HG02870 (cell line): ENCODE data around the gene CALCR.
A peak's percentile ranks its signal among the peaks of the same experiment; 100 is the strongest.
"Not testable (repeated sequence)": the region's sequence is repeated elsewhere in the genome, so short reads cannot be mapped to it uniquely, and the experiment has no call there.

Experiments
- ATAC-seq: cut with Tn5 transposase; IDR thresholded peaks from one replicate; pipeline ENCODE4 v1.9.1; 2021; ENCODE audit warnings: mild to moderate bottlenecking, moderate library complexity; ENCODE audit not compliant: unreplicated experiment

The CALCR gene

DNA sequence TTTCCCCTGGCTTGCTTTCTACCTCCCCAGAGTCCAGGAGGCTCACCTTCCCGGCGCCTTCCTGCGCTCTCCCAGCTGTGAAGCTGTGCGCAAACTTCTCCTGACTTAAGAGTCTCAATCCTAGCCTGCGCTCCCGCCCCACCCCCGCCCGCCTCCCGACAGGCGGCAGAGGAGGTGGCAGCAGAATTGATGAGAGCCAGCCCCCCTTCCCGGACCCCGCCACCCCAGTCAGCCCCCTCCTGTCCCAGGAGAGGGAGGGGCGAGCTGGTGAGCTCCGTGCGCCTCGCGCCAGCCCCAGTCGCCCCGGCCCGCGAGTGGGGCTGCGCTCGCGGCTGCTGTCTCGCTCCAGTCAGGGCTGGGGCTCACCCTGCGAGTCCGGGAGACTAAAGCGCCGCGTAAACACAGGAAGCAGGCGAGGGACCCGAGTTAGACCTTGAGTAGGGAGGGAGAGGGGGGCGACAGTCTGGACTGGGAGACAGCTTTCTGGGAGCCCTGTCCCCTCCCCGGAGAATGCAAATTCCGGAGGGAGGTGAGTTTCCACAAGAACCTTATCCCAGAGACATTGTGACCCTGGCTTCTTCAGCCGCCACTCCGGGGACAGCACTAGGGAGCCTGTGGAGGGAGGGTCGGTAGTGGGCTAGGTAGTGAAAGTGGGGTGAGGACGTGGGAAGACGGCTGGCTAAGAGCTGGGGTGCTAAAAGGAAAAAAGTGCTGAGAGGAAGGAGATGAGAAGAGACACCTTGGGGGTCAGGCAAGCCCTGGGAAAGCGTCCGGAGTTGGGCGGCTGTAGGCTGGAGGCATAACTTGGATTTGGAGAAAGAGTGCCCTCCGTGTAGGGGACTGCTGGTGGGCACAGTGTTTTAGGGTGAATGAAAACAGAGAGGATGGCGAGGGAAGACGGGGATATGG lies at the start of gene CALCR:
Gene CALCR, minus strand, starts transcription at position 79 of the 909 bp plus-strand sequence. CDS start 87,743 bp downstream, outside the sequence.
- ATAC-seq: no peak

DNA sequence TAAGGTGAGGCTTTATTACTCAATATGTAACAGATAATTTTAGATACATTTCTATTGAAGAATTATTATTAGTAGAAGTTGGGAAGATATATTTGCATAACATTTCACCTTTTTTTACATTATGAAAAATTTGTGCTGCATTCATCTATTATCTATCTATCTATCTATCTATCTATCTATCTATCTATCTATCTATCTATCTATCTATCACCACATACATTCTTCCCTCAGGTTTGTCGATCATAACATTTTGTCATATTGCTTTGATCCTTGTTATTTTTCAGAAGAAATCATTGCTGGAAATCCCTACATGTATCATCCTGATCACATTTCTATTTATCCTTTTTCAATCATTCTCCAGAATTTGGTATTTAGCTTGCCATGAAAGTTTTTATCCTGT lies 49.3 kb upstream of the CALCR start:
- no peak for ATAC-seq

DNA sequence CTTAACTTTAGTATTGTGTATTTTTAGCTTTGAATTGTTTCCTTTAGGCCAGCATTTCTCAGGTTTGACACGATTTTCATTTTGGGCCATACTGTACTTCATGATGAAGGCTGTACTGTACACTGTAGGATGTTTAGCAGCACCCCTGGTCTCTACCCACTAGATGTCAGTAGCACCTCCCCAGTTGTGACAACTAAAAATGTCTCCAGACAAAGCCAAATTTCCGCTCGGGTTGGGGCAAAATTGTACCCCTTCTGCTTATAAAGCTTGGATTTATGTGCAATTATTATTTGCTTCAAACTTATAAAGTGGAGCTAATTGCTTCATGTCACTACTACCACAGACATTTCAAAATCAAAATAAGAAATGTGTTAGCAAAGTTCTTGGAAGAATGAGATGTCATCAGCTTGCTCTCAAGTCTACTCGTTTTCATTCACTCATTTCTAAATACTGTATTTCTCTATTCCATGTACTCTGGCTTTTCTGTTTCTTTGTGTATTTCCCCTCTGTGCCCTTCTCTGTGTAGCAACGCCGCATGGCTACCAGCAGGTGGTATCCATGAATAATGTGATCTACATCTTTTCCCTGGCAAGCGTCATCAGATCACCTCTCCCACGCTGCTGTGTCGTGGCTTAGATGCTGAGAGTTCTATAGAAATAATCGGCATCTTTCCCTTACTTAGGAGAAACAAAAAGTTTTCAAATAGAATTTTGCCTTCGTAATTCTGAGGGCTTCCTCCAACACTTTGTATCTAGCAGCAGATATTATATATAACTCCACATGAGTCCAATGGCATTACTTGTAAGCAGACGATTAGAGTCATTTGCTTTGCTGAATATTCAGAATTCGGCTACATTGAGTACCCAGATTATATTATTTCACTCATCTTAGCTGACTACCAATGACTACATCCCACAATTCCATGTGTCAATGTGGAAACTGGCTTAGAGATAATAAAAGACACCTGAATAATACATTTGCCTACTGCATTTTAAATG lies 47.8 kb upstream of the CALCR start:
- ATAC-seq: peak; percentile 54

DNA sequence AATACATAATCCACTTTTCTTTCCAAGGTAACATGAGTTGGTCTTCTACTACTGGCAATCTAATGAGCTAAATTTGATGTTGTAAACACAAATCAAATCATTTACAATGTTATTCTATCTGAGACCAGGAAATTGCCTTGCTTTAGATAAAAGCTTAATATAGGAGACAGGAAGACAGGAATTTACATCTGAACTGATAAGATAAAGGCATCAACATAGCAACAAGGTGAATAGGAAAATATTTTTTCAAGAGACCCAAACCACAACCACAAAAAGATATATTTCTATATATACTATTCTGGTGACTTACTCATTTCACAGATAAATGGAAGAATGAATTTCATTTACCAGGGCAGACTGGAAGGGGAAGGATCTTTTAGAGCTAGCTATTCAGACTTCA lies 46.3 kb upstream of the CALCR start:
- no peak for ATAC-seq

DNA sequence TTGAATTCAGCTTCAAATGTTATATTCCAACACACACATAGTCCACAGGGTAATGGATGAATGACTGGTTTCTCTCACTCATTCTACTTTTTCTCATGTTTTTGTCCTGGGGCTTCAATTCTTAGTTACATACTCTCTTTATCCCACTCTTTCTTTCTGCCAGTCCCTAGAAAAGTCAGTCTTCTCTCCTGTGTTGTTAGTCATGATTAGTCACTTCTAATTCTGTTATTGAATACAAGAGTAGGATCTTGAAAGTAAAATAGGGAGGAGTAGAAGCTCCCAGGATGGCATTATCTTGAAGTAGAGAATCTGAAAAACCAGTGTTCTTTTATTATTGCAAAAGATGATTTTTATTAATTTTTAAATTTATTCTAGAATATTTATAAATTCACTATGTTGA lies 45.5 kb upstream of the CALCR start:
- no peak for ATAC-seq

- no peak for ATAC-seq
These were observed 26.8 kb upstream of the CALCR start for GRCh38 chr7:93601363-93601762.

GRCh38 chr7:93594250-93594649 lies 19.7 kb upstream of the CALCR start:
- ATAC-seq: no peak

DNA sequence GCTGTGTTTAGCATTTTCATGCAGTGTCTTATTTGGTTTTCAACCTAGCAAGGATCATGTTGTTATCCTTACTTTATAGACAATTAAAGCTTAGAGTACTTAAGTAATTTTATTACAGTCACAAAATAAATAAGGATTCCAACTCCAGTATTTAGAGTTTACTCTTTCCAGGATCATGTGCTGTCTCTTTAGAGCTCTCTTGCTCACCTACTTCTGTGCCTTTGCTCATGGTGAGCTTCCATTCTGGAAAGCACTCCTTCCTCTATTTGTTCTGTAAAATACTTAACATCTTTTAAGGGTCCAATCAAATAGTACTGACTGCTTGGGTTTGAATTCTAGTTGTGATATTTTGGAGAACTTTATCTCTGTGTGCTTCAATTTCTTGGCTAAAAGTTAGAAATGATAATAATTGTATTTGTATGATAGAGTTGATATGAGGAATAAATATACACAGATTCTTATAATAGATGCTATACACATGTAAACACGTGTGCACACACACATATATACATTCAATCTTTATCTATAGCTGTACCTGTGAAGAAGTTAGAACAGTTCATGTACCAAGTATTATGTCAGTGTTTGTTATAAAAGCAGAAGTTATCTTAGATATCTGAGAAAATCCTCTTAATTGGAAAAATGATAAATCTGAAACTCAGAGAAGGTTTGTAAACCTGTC lies 18.2 kb upstream of the CALCR start:
- ATAC-seq: no peak

- ATAC-seq: not testable (repeated sequence)
These were observed 16.9 kb upstream of the CALCR start for GRCh38 chr7:93591224-93592050.

DNA sequence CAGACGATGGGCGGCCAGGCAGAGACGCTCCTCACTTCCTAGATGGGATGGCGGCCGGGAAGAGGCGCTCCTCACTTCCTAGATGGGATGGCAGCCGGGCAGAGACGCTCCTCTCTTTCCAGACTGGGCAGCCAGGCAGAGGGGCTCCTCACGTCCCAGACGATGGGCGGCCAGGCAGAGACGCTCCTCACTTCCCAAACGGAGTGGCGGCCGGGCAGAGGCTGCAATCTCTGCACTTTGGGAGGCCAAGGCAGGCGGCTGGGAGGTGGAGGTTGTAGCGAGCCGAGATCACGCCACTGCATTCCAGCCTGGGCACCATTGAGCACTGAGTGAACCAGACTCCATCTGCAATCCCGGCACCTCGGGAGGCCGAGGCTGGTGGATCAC lies 11.9 kb upstream of the CALCR start:
- ATAC-seq: not testable (repeated sequence)

DNA sequence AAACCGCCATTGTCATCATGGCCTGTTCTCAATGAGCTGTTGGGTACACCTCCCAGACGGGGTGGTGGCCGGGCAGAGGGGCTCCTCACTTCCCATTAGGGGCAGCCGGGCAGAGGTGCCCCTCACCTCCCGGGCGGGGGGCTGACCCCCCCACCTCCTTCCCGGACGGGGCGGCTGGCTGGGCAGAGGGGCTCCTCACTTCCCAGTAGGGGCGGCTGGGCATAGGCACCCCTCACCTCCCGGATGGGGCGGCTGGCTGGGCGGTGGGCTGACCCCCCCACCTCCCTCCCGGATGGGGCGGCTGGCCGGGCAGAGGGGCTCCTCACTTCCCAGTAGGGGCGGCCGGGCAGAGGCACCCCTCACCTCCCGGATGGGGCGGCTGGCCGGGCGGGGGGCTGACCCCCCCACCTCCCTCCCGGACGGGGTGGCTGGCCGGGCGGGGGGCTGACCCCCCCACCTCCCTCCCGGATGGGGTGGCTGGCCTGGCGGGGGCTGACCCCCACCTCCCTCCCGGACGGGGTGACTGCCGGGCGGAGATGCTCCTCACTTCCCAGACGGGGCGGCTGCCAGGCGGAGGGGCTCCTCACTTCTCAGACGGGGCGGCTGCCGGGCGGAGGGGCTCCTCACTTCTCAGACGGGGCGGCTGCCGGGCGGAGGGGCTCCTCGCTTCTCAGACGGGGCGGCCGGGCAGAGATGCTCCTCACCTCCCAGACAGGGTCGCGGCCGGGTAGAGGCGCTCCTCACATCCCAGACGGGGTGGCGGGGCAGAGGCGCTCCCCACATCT lies 11.4 kb upstream of the CALCR start:
- ATAC-seq: not testable (repeated sequence)

- no peak for ATAC-seq
These were observed 4.9 kb upstream of the CALCR start for GRCh38 chr7:93579431-93579830.

DNA sequence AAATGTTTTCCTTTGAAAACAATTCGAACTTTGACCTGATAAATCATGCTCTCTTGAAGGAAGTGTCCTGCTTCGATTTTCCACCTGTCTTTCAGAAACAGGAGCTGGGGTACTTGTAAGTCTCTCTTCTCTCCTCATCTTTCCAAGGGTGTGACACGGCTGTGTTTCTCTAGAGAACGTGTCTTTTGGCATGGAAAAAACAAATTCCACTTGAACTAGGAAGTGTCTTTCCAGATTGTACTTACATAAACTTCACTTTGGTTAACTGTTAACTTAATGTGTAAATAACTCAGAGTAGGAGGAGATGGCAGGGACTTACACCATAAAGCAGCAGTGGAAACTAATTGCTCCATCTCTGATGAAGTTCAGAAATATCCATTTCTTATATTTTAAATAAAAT lies 4.2 kb upstream of the CALCR start:
- no peak for ATAC-seq

- ATAC-seq: no peak
These were observed 1.3 kb upstream of the CALCR start for GRCh38 chr7:93575555-93576399.

DNA sequence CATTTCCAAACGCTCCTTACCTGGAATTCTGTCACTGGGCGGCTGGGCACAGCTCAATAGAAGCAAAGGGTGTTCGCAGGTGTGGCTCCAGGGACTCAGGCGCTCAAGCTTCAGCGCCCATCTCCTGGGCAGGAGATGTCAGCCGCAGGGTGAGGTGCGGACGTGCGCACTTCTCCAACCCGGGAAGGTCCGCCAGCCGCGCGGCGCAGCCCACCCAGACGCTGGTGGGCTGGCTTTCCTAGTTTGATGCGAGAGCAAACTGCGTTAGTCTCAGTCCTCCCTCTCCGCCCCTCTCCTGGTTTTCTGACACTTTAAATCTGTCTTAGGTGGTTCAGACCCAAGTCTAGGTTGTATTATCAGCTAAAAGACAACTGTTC lies 267 bp downstream of the CALCR start:
- no peak for ATAC-seq

DNA sequence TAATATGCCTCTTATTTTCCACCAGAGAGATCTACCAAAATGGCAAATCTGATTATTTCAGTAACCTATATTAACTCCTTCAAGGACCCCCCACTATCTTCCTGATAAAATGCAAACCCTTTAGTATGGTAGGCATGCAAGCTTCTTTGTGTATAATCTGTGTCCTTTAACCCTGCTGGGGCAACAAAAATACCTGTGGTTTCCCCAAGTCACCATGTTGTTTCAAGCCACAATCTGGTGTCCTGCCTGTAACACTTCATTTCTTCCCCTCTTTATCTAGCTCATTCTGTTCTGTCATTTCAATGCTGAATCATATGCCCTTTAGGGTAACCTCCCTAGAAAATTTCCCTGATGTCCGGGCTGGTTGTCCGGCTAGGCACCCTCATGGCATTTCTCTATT lies 5.3 kb downstream of the CALCR start:
- ATAC-seq: no peak

- no peak for ATAC-seq
These were observed 7.6 kb downstream of the CALCR start for GRCh38 chr7:93566876-93567275.

DNA sequence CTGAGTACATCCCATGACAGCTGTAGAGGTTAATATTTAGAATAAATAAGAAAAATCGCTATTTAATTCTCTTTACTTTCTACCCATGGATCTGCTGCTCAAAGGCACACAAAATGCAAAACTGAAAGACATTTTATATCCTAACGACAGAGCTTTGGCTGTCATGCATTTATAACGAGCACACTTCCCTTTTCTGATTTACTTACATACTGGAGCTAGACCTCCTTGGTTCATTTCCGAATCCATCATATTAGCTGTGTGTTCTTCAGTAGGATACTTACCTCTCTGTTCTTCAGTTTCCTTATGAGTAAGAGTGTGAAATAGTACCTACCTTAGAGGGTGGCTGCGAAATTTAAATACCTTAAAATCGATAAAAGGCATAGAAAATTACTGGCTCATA lies 10.9 kb downstream of the CALCR start:
- ATAC-seq: no peak
